Coronary artery (tissue), 2 donors: ENCODE data around the gene FNDC1.
"Not testable (repeated sequence)": the region's sequence is repeated elsewhere in the genome, so short reads cannot be mapped to it uniquely, and the experiment has no call there.

Experiments
- DNase-seq: peaks from one replicate; pipeline ENCODE4 v3.0.0-alpha.2; 2017; ENCODE audit warnings: low spot score
- H3K27ac ChIP-seq, 2 donors: fragments of 200-600 bp; sonication (generic); one replicate each; pipeline ENCODE4 v1.5.1; 2016 to 2019
- H3K4me3 ChIP-seq: fragments of 200-600 bp; sonication (generic); 2 replicates; pipeline ENCODE4 v1.5.1; 2016; ENCODE audit warnings: mild to moderate bottlenecking, moderate library complexity
- TF ChIP-seq, protein P1 (sequence below): fragments of 200-600 bp; sonication (generic); IDR thresholded peaks from one replicate; pipeline ENCODE4 v1.5.1; 2019; ENCODE audit warnings: antibody characterized with exemption

FNDC1 gene

DNA sequence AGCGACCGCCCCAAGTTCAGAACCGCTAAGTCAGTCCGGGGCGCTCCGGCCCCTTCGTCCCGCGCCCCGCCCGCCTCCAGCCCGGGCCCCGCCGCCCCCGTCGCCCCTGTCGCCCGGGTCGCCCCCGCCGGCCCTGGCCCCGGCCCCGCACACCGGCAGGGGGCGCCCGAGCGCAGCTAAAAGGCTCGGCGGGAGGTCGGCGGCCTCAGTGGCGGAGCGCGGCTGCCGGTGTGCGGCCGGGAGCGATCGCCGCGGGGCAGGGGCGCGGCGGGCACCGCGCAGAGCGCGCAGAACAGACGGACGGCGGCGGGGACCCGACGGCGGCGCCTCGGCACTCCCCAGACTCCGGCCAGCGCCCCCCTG lies at the start of gene FNDC1:
Gene FNDC1, plus strand, starts transcription at position 208 of the 363 bp plus-strand sequence. CDS start 197 bp downstream, outside the sequence.
- DNase-seq: no peak
- Histone ChIP-seq H3K27ac (no peak within 1 kb of the TSS), H3K4me3 (peak within 1 kb of the TSS; percentile 67)
- TF ChIP-seq, protein P1, sequence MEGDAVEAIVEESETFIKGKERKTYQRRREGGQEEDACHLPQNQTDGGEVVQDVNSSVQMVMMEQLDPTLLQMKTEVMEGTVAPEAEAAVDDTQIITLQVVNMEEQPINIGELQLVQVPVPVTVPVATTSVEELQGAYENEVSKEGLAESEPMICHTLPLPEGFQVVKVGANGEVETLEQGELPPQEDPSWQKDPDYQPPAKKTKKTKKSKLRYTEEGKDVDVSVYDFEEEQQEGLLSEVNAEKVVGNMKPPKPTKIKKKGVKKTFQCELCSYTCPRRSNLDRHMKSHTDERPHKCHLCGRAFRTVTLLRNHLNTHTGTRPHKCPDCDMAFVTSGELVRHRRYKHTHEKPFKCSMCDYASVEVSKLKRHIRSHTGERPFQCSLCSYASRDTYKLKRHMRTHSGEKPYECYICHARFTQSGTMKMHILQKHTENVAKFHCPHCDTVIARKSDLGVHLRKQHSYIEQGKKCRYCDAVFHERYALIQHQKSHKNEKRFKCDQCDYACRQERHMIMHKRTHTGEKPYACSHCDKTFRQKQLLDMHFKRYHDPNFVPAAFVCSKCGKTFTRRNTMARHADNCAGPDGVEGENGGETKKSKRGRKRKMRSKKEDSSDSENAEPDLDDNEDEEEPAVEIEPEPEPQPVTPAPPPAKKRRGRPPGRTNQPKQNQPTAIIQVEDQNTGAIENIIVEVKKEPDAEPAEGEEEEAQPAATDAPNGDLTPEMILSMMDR: no peak

DNA sequence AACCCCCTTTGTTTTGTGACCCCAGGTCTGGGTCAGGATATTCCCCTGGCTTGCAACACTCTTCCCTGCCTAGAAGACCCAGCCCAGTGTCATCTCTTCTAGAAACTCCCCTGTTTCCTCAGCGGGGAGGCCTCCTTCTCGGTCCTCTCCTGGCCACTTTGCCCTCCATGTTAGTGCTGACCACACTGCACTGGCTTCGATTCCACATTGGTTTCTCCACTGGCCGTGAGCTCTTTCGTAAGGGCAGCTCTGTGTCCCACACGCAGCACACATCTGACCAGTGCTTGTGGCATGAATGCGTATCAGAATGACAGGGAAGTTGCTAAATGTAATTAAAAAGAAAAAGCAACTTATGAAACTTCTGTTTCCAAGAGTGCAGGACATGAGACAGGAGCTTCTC lies 49.4 kb upstream of the FNDC1 start:
- Histone ChIP-seq H3K27ac (no peak overlapping the region), H3K4me3 (no peak overlapping the region)
- no peak for DNase-seq
- TF ChIP-seq, protein P1: no peak

DNA sequence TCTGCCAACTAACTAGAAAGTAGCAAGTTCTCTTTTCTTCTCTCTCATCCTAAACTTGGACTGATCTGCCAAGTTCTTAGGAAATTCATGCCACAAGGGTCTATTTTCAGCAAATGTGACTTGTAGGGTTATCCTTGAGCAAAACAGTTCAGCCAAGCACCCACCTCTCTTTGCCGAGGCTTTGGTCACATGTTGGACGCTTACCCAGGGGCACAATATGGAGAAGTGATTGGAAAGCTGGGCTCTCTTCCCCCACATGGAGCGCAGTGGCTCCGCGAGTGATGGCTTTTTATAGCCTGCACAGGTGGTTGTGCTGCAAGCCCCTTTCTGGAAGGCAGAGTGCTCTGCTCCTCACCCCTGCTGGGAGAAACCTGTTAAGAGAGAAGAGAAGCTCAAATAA lies 47.7 kb upstream of the FNDC1 start:
- TF ChIP-seq, protein P1: no peak
- H3K4me3 ChIP-seq: no peak overlapping the region
- DNase-seq: no peak
- no peak overlapping the region for H3K27ac ChIP-seq

DNA sequence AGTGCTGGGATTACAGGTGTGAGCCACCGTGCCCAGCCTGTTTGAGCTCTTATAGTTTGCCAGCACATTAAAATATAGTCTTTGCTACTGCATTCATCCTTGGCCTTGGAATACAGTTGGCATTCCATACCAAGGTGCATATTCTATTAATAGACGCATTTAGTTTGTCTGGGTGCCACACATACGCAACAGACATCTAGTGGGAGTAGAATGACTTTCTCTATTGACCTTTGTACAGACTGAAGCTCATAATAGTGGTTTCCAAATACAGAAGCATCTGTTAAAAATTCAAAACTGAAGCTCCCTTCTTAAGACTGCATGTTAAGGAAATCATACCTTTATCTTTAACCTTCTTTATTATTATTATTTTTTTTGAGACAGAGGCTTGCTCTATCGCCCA lies 46.7 kb upstream of the FNDC1 start:
- DNase-seq: no peak
- Histone ChIP-seq H3K4me3 (no peak overlapping the region), H3K27ac (no peak overlapping the region)
- TF ChIP-seq, protein P1: no peak

DNA sequence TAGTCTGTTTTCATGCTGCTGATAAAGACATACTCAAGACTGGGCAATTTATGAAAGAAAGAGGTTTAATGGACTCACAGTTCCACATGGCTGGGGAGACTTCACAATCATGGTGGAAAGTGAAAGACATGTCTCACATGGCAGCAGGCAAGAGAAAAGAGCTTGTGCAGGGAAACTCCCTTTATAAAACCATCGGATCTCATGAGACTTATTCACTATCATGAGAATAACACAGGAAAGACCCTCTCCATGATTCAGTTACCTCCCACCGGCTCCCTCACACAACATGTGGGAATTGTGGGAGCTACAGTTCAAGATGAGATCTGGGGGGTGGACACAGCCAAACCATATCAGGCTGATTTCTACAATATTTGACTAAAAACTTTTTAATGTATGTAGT lies 45.4 kb upstream of the FNDC1 start:
- not testable (repeated sequence) for H3K27ac ChIP-seq, H3K4me3 ChIP-seq

DNA sequence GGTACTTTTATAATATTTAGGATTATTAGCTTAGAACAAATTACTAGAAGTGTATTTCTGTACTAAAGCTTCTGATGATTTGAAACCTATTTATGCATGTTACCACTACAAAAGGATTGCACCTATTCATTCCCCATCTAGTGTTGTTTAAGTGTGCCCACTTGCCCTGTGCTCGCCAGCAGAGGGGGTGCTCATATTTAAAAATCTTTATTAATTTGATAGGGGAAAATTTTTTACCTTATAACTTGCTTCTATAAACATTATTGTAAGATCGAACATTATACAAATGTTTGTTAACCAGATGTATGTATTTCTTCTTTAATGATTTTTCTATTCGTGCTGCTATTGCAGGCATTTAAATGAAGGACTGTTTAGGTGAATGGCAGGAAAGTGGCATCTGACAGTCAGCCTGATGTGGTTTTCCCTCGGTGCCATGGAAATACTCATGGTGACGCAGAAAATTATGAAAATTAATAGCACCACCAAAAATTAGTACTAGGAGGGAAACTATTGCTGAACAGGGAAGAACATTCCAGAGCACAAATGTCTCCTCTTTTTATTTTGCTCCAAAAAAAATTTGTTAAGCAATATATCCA lies 44.1 kb upstream of the FNDC1 start:
- H3K4me3 ChIP-seq: no peak overlapping the region
- DNase-seq: no peak
- no peak overlapping the region for H3K27ac ChIP-seq
- TF ChIP-seq, protein P1: no peak

More for the DNA sequence above, 45.4 kb upstream of the FNDC1 start:
- not testable (repeated sequence) for DNase-seq

DNA sequence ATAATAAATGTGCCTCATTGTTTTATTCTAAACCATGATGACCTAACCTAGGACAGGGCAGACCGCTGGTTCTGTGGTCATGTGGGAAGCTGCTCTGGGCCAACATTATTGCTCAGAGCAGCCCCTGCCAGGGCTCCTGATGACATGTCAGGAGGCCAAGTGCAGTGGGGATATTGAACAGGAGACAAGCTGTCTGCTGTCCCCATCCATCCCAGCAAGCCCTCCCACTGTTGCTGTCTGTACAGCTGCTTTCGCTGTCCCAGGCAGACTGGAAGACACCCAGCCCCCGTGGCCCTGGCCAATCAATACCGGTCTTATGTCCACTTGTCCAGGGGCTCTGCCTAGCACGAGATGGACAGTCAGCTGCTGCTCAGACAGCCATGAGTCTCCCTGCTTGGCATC lies 43.2 kb upstream of the FNDC1 start:
- Histone ChIP-seq H3K4me3 (no peak overlapping the region), H3K27ac (no peak overlapping the region)
- DNase-seq: no peak
- TF ChIP-seq, protein P1: no peak

DNA sequence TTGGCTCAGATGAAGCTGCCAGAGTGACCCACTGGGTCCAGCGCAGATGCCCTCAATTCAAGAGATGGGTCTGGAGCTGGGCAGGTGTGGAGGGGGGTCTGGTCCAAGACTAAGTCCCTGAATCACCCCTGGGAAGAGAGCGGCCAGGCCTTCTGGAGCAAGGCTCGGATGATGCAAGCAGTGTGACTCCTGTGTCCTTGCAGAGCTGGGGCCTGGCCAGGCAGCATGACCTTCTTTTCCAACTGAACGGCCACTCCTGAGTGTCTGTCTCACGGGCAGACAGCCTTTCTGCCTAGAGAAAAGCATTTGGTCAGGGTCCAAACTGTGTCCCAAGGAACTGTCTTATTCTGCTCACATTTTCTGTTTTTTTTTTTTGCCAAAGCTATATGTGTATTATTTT lies 42.6 kb upstream of the FNDC1 start:
- DNase-seq: no peak
- TF ChIP-seq, protein P1: no peak
- no peak overlapping the region for H3K27ac ChIP-seq
- H3K4me3 ChIP-seq: no peak overlapping the region
